GM19455 (cell line): Measurements from ENCODE around the gene KCNS3.
A peak's percentile ranks its signal among the peaks of the same experiment; 100 is the strongest.

Experiments
- ATAC-seq: cut with Tn5 transposase; IDR thresholded peaks from one replicate; pipeline ENCODE4 v1.9.1; 2021; ENCODE audit not compliant: unreplicated experiment

KCNS3 gene

DNA sequence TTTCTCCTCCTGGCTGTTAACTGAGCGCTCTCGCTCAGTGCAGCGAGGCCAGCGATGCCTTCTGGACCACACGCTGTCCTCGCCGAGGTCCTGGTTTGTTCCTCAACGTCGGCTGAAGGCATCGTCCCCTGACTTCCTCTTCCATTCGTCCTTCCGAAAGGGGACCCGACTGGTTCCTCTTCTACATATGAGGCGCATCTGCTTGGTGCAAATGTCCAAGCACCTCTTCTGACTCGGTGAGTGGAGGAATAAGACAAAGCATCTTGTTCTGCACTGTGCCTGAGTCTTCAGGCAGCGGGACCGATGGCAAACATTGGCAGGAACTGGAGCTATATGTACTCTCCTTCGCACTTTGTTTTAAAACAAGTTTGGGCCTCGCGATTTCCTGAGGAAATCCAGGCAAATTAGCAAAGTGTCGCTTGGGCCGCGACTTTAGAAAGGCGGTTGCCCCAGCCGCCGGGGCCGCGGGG is 621 bp upstream of the KCNS3 start:
- ATAC-seq = peak; percentile 28

DNA sequence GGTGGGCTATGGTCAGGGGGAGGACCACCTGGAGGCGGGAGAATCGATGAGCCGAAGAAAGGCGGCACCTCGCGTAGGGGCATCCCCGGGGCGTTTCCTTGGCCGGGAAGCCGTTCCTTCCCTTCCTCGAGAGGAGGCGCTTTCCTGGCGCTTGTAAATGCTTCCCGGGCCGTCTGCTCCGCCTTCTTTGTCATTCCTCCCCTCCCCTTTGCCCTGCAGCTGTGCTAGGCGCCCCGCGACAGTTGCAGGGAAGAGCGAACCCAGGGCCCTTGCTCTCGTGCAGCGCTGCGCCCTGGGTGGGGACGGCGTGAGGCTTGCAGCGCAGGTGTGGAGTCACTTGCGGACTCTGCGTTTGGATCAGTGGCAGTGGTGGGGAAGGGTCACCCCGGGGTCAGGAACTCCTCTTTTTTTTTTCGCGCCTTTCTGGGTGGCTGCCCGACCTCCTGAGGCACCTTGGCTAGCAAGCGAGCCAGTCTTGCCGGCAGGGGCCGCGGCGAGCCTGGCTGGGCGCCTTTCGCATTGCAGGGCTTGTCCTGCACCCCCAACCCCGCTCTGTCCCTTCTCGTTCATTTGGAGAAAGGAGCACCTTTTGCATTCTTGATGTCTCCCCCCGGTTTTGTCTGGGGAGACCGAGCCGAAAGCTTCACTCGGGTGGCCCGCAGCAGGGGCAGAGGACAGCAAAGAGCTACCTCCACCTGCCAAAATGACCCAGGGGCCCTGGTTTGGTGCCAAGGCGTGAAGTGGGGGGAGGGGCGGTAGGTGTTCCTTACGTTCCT is 858 bp downstream of the KCNS3 start:
- peak; percentile 25 for ATAC-seq

DNA sequence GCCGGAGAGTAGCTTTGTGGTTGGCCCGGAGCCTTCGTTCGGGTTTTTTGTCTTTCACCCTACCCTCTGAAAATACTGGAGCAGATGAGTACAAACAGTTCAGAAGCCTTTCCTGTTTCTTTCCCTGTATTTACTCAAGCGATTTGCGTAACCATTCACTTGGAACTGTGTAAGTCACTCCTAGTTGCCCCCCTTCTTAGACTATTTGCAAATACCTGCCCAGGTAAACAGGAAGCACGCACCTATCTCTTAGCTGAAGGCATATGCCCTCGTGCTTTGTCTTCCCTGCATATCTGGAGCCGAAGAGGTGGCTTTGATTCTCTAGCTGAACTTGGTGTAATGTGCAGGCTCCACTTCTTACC is 1.4 kb downstream of the KCNS3 start:
- no peak for ATAC-seq

DNA sequence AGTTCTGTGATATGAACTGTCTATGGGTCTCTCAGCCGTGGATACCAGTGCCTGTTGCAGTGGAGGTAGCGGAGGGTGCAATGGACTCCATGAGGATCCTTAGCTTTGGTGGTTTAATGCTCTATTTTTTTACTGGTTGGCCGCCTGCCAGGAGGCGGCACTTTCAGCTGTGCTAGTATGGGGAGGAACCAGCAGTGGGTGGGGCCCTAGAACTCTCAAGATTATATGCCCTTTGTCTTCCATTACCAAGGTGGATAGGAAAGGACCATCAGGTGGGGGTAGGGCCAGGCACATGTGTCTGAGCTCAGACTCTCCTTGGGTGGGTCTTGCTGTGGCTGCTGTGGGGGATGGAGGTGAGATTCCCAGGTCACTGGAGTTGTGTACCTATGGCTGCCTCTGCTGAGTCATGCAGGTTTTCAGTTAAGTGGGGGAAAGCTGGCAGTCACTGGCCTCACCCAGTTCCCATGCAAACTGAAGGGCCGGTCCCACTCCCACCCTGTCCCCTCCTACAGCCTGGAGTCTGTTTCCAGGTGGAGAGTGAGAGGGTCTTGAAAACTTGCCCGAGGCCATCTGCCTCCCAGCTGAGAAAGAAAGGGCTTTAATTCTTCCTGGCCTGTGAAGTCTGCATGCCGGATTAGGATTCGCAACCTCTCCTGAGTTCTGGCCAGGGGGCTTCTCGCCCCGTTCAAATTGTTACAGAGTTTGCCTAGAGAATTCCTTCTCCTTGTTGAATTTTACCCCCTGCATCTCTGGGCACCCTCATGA is 14.5 kb downstream of the KCNS3 start:
- ATAC-seq = no peak

DNA sequence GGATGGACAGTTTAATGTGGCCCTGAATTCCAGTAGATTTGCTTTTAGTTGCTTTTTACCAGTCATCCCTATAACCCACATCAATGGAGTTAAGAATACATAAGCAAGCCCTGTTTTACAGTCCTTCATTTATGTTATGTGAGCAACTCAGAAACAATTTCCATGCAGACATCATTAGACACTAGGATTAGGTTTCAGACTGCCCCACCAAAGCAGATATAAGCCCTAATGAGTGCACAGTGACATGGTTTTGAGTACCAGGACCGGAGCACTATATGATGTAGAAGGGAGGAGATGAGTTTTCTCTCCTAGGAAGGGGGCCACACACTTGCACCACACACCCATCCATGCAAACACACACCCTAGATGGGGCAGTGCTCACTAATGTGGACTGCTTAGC is 15.5 kb downstream of the KCNS3 start:
- ATAC-seq = no peak

DNA sequence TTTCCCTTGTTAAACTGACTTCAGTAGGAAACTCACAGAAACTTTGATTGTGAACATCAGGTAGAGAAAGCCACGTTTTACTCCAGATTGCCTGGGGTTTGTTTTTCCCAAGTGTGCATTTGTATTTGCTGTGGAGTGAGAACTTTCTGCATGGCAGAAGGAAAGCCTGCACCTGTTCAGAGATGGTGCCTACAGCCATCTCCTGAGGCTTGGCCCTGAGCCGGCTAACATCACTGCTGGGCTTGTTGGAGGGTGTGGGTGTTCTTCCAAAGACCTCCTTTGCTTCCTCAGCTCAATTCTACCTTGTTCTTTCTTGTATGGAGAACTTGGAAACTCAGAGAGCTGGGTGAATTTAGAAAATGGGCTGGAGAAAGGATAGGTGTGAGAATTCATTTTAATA is 16.1 kb downstream of the KCNS3 start:
- no peak for ATAC-seq

DNA sequence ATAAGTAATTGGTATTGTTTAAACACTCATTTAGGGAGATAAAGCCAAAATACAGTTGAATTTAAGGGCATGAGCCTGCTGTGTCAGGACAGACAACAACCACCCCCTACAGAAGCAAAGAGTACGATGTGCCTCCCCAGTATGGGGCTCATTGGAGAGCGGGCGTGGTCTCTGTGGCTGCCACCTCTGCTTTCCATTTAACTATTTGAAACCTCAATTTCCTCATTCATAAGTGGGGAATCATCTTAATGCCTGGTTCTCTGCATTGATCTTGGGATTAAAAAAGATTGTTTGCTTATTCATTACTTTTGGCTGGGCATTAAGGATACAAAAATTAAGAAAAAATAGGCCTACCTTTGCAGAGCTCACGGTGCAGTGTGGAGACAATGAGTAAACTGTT is 21.4 kb downstream of the KCNS3 start:
- no peak for ATAC-seq

DNA sequence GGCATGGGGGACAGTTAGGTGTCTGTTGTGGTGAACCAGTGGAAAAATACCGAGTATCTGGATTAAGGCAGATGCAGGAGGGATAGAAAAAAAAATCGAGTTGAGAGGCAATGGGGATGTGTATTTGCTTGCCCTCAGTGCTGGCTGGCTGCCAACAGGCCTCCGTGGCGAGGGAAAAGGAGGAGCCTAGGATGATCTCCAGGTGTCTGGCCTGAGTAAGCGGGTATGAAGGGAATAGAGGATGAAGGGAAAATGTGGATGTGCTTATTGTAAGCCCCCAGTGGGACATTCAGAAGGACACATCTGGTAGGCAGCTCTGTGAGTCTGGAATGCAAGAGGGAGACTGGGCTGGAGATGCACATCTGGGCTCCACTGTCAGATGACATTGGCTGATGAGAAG is 22.8 kb downstream of the KCNS3 start:
- ATAC-seq = no peak

DNA sequence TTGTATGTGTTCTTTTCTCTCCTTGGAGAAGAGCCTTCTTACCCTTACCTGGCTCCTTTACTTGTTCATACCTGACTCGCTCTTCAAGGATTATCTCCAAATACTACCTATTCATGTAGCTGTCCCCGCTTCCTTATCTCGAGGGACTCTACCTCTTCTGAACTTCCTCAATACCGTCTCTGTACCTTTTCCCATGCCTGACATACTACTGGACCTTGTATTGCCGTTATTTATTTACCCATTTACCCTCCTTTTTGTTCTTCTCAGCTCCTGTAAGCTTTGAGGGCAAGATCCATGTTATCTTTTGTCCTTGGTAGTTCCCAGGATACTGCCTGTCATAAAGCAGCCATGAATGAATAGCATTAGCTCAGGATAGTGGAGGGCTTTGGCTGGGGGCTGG is 32.5 kb downstream of the KCNS3 start:
- ATAC-seq = no peak

DNA sequence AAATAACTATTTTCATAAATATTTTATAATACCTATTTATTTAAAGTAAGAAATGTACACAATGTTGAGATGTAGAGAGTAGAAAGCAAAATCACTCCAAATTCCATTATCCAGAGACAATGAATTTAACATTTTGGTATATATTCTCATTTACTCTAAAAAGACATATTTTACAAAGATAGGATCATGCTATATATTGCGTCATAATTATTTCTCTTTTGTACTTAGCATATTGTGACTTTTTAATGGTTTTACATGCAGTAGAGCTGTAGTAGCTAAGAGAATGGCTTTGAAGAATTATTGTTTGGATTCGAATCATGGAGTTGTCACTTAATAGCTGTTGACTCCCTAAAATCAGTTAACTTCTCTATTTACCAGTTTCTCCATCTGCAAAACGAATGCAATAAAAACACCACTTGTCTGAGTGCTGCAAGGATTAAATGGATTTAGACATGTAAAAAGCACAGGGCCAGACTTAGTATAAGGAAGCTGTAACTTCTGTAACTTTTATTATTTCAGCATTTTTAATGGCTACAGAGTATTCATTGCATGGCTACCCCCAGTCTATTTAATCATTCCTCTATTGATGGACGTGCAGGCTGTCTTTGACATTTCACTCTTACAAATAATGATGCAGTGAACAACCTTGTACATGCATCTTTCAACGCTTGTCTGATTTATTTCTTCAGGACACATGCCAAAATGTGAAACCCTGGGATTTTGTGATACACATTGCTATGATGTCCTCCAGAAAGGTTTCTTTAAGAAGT is 33.2 kb downstream of the KCNS3 start:
- ATAC-seq = no peak

DNA sequence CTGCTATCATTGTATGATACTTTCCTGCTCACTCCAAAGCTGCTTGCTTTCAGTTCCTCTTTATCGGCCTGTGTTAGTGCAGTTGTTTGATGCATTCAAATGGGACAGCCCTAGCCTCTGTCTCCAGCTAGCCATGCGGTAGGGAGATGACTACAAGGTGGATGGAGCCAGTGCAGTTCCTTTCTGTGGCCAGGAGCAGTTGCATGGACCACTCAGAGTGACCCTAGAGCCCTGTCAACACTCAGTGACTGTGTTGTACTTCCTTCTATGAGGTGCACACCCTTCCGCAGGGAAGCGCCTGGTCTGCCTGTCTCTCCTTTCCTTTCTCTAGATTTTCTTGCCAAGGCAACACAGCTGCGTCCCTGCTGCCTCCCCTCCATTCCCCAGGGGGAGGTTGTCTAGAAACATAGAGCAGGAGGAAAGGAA is 33.8 kb downstream of the KCNS3 start:
- ATAC-seq = peak; percentile 95

DNA sequence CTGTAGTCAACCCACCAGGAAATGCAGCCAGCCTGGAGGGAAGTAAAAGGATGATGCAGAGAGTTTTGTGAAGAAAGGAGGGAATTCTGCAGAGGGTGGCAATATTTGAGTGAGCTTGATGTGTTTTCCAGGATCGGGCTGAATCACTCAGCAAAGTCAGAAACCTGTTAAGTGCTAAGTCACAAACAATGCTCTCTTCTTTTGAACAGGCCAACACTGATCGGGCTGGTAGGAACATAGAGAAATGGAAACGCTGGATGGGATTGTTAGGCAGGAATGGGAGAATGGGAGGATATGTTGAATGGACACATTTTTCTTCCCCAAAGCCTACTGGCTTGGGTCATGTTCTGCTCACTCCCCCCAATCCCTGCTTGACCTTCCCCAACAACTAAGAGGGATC is 36.6 kb downstream of the KCNS3 start:
- no peak for ATAC-seq

DNA sequence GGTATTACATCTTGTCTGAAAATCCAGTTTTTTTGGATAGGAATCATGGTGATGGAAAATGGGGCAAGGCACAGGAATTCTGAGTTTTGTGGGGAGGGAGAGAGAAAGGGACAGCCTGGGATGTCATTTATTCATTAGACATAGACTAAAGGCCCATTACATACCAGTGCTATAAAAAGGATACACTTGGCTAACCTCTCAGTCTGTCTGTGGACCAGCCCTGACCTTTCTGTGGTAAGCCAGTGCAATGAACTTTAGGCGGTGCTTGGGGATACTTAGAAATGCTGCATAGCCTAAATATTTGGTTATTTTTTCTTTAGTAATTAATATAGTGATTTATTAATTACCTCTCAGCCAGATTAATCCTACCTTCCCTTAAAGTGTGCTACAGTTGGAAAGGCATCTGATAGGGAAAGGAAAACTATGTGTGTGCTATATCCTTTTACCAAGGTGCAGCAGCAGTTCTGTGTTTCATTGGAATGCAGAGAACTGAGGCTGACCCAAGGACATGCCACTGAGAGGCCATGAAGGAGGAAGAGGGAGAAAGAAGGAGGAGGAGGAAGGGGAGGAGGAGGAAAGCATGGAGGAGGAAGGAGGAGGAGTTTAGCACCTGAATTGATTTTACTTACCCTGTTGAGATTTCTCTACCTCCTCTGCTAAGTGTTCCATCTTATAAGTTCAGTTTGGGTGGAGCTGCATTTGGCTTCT is 37.5 kb downstream of the KCNS3 start:
- ATAC-seq = no peak

DNA sequence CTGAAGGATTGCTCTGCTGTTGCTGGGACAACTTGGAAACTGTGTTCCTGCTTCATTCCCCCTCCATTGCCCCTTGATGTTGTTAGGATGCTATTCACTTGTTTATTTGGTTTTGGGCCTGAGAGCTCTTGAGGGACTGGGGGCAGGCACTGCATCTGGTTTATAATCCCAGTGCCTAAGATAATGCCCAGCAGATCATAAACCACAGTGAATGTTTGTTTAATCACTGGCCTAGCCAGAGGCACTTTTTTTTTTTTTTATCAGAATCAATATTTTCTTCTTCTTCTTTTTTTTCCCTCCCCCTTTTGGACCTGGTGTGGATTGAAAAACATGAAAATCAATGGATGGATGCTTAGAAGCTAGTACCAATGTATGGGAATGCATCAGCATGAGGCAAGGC is 38.1 kb downstream of the KCNS3 start:
- no peak for ATAC-seq

DNA sequence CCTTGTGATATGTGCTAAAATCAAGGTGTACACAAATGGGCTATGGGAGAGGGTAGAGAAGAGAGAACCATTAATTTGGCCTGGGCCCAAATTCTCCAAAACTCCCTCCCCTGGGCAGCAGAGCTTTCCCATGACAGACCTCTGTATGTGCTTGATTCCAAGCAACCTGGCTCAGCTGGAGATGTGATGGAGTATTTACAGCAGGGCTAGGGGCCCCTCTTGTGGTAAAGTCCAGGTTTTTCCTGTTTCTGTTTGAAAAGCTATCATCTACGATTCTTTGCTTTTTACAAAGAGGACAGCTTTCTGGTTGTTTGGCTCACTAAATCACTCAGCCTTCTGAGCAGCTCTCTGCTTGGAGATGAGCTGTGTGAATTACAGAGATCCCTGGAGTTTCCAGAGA is 40.3 kb downstream of the KCNS3 start:
- ATAC-seq = no peak

DNA sequence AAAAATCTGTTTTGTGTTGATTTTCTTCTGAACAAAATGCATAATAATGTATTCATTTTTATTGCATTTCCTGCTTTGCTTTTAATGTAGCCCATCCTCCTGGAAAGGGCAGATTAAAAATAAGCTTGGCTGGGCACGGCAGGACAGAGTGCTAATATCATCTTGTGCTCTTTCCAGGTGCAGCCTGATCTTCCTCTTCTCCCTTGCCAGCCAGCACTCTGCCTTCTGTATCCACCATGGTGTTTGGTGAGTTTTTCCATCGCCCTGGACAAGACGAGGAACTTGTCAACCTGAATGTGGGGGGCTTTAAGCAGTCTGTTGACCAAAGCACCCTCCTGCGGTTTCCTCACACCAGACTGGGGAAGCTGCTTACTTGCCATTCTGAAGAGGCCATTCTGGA is 52.3 kb downstream of the KCNS3 start:
- ATAC-seq = no peak

DNA sequence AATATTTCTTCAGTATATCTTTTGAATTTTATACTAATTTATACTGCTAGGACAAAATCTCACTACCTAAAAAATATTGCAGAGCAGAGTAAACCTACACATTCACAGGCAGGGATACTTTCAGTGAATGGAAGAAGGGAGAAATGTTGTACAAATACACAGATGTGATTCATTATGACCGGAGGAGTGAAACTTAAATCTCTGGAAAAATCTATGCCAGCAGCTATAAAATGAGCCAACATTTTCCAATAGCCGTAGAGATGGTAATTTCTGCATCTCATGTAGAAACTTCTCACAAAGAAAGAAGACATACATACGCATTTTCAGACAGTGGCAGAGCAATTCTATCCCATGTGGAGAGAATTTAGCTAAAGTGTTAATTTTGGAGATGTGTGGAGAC is 54.8 kb downstream of the KCNS3 start:
- no peak for ATAC-seq

DNA sequence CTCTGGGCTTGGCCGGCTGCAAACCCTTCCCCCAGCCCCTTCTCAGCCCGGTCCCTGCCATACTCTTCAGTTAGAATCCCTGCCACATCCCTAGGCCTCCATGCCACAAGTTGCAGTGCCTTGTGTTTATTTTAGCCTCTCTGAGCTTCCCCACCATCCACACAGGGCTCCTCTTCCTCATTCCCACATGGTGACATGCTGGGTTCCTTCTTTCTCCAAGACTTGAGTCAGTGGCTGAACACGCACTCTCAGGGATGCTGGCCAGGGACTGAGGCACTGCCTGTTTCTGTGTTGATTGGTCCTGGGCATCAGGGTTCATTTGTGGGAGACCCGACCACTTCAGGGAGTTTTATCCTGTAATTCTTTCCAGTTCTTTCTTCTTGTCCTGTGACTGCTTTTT is 56.3 kb downstream of the KCNS3 start:
- no peak for ATAC-seq

DNA sequence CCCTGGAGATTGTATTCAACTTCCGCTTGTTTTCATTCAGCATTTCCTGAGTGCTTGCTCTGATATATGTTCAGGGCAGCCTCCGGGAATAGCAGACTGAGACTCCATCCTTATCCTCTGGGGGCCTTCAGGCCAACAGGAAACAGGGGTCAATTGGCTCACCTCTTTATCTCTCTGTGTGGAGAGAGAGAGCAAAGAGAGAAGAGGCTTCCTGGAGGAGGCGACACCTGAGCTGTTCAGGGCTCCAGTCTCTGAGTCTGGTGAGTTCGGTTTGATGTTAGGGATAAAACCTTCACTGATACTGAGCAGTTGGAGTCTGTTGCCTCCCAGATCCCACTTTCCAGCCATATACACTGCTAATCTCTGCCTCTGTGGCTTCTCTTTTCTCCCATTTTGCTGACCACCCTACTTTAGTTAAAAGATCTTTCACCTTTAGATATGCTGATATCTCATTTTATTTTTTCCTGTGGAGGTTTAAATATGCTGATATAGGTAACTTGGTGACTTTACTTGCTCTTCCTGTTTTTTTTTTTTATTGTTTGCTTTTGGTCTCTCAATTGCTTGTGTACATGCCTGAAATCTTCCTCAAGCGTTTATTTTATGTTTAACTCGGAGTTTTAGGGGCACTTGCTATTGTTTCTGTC is 56.9 kb downstream of the KCNS3 start:
- ATAC-seq = no peak

DNA sequence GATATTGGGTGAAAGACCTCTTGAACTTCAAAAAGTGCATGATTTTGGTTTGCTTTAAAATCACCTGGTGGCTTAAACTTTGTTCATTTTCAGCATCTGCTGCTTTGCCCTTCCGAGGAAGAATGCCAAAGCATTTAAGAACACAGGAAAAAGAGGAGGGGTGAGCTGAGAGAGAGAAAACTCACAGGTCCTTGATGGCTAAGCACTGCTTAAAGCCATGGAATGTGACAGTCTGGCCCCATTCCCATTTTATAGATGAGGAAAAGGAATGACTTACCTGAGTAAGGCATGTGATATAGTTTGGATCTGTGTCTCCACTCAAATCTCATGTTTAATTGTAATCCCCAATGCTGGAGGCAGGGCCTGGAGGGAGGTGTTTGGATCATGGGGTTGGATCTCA is 58.1 kb downstream of the KCNS3 start:
- no peak for ATAC-seq
